Measurements from ENCODE around the gene ABCA13. TPM values are rescaled to one million over a fixed set of nuclear protein-coding genes. Genes with fewer than 3 reads are reported as not detected.
"Not testable (repeated sequence)": the region's sequence is repeated elsewhere in the genome, so short reads cannot be mapped to it uniquely, and the experiment has no call there.

The ABCA13 gene
- total RNA-seq (2012; rRNA removed): under 0.01 and 0.22 TPM in 2 replicates

- Histone ChIP-seq H3K36me3 (ENCODE audit: insufficient read depth, low read length) (no peaks in the 10 kb centered on the region), H3K4me2 (ENCODE audit: low read length) (no peak within 1 kb of the TSS), H3K4me1 (ENCODE audit: control insufficient read depth, insufficient read depth, low read length) (peaks cover 18% of the 10 kb centered on the region), H3K4me3 (ENCODE audit: low read length) (no peak within 1 kb of the TSS), H3K9me3 (replicated peaks; ENCODE audit: low read length) (no peaks in the 10 kb centered on the region), H3K9ac (ENCODE audit: low read depth, low read length) (no peak within 1 kb of the TSS), H3K27me3 (ENCODE audit: control insufficient read depth, insufficient read depth, low read length) (peaks cover 5% of the 10 kb centered on the region)
Measured at GRCh38 chr7:48171202-48171601, at the start of gene ABCA13. Gene ABCA13, plus strand, starts transcription at chr7:48171458. Its CDS starts 26 bp downstream, at chr7:48171484.

GRCh38 chr7:48126037-48126436 lies 45.2 kb upstream of the ABCA13 start:
- Histone ChIP-seq H3K4me3 (ENCODE audit: low read length) (no peak overlapping the region), H3K9me3 (replicated peaks; ENCODE audit: low read length) (no peaks in the 10 kb centered on the region), H3K4me1 (ENCODE audit: control insufficient read depth, insufficient read depth, low read length) (peaks cover 11% of the 10 kb centered on the region), H3K27me3 (ENCODE audit: control insufficient read depth, insufficient read depth, low read length) (no peaks in the 10 kb centered on the region), H3K36me3 (ENCODE audit: insufficient read depth, low read length) (no peaks in the 10 kb centered on the region), H3K9ac (ENCODE audit: low read depth, low read length) (no peak overlapping the region), H3K4me2 (ENCODE audit: low read length) (no peak overlapping the region)

GRCh38 chr7:48130658-48131108 lies 40.6 kb upstream of the ABCA13 start:
- Histone ChIP-seq H3K27me3 (ENCODE audit: control insufficient read depth, insufficient read depth, low read length) (no peaks in the 10 kb centered on the region), H3K4me2 (ENCODE audit: low read length) (peak overlapping the region; percentile 38), H3K9ac (ENCODE audit: low read depth, low read length) (peak overlapping the region; percentile 6), H3K9me3 (replicated peaks; ENCODE audit: low read length) (no peaks in the 10 kb centered on the region), H3K4me1 (ENCODE audit: control insufficient read depth, insufficient read depth, low read length) (peaks cover 16% of the 10 kb centered on the region), H3K36me3 (ENCODE audit: insufficient read depth, low read length) (no peaks in the 10 kb centered on the region), H3K4me3 (ENCODE audit: low read length) (no peak overlapping the region)

- H3K9me3 ChIP-seq (replicated peaks; ENCODE audit: low read length): no peaks in the 10 kb centered on the region
- H3K9ac ChIP-seq (ENCODE audit: low read depth, low read length): no peak overlapping the region
- peaks cover 16% of the 10 kb centered on the region for H3K4me1 ChIP-seq (ENCODE audit: control insufficient read depth, insufficient read depth, low read length)
- no peaks in the 10 kb centered on the region for H3K36me3 ChIP-seq (ENCODE audit: insufficient read depth, low read length)
- H3K27me3 ChIP-seq (ENCODE audit: control insufficient read depth, insufficient read depth, low read length): no peaks in the 10 kb centered on the region
- no peak overlapping the region for H3K4me3 ChIP-seq (ENCODE audit: low read length)
- no peak overlapping the region for H3K4me2 ChIP-seq (ENCODE audit: low read length)
Measured at GRCh38 chr7:48132792-48133191, 38.5 kb upstream of the ABCA13 start.

- Histone ChIP-seq H3K9me3 (replicated peaks; ENCODE audit: low read length) (no peaks in the 10 kb centered on the region), H3K9ac (ENCODE audit: low read depth, low read length) (no peak overlapping the region), H3K27me3 (ENCODE audit: control insufficient read depth, insufficient read depth, low read length) (no peaks in the 10 kb centered on the region), H3K36me3 (ENCODE audit: insufficient read depth, low read length) (no peaks in the 10 kb centered on the region), H3K4me1 (ENCODE audit: control insufficient read depth, insufficient read depth, low read length) (peaks cover 6% of the 10 kb centered on the region), H3K4me2 (ENCODE audit: low read length) (no peak overlapping the region), H3K4me3 (ENCODE audit: low read length) (no peak overlapping the region)
Measured at GRCh38 chr7:48139459-48139858, 31.8 kb upstream of the ABCA13 start.

- Histone ChIP-seq H3K36me3 (ENCODE audit: insufficient read depth, low read length) (no peaks in the 10 kb centered on the region), H3K27me3 (ENCODE audit: control insufficient read depth, insufficient read depth, low read length) (no peaks in the 10 kb centered on the region), H3K9me3 (replicated peaks; ENCODE audit: low read length) (no peaks in the 10 kb centered on the region), H3K4me1 (ENCODE audit: control insufficient read depth, insufficient read depth, low read length) (peaks cover 6% of the 10 kb centered on the region), H3K4me3 (ENCODE audit: low read length) (no peak overlapping the region), H3K4me2 (ENCODE audit: low read length) (no peak overlapping the region), H3K9ac (ENCODE audit: low read depth, low read length) (no peak overlapping the region)
Measured at GRCh38 chr7:48140001-48140681, 31.1 kb upstream of the ABCA13 start.

GRCh38 chr7:48141521-48141920 lies 29.7 kb upstream of the ABCA13 start:
- H3K27me3 ChIP-seq (ENCODE audit: control insufficient read depth, insufficient read depth, low read length): no peaks in the 10 kb centered on the region
- H3K4me3 ChIP-seq (ENCODE audit: low read length): no peak overlapping the region
- H3K9ac ChIP-seq (ENCODE audit: low read depth, low read length): no peak overlapping the region
- no peaks in the 10 kb centered on the region for H3K36me3 ChIP-seq (ENCODE audit: insufficient read depth, low read length)
- H3K4me1 ChIP-seq (ENCODE audit: control insufficient read depth, insufficient read depth, low read length): peaks cover 6% of the 10 kb centered on the region
- no peaks in the 10 kb centered on the region for H3K9me3 ChIP-seq (replicated peaks; ENCODE audit: low read length)
- no peak overlapping the region for H3K4me2 ChIP-seq (ENCODE audit: low read length)

- no peak overlapping the region for H3K9ac ChIP-seq (ENCODE audit: low read depth, low read length)
- no peaks in the 10 kb centered on the region for H3K36me3 ChIP-seq (ENCODE audit: insufficient read depth, low read length)
- H3K4me1 ChIP-seq (ENCODE audit: control insufficient read depth, insufficient read depth, low read length): peaks cover 6% of the 10 kb centered on the region
- peaks cover 11% of the 10 kb centered on the region for H3K27me3 ChIP-seq (ENCODE audit: control insufficient read depth, insufficient read depth, low read length)
- no peak overlapping the region for H3K4me2 ChIP-seq (ENCODE audit: low read length)
- H3K4me3 ChIP-seq (ENCODE audit: low read length): no peak overlapping the region
- no peaks in the 10 kb centered on the region for H3K9me3 ChIP-seq (replicated peaks; ENCODE audit: low read length)
Measured at GRCh38 chr7:48144291-48144768, 26.9 kb upstream of the ABCA13 start.

GRCh38 chr7:48147078-48147591 lies 24.1 kb upstream of the ABCA13 start:
- Histone ChIP-seq H3K4me3 (ENCODE audit: low read length) (no peak overlapping the region), H3K9ac (ENCODE audit: low read depth, low read length) (no peak overlapping the region), H3K4me1 (ENCODE audit: control insufficient read depth, insufficient read depth, low read length) (no peaks in the 10 kb centered on the region), H3K27me3 (ENCODE audit: control insufficient read depth, insufficient read depth, low read length) (peaks cover 26% of the 10 kb centered on the region), H3K9me3 (replicated peaks; ENCODE audit: low read length) (no peaks in the 10 kb centered on the region), H3K36me3 (ENCODE audit: insufficient read depth, low read length) (no peaks in the 10 kb centered on the region), H3K4me2 (ENCODE audit: low read length) (no peak overlapping the region)

- not testable (repeated sequence) for H3K9ac ChIP-seq (ENCODE audit: low read depth, low read length); H3K4me1 ChIP-seq (ENCODE audit: control insufficient read depth, insufficient read depth, low read length); H3K9me3 ChIP-seq (replicated peaks; ENCODE audit: low read length); H3K4me2 ChIP-seq (ENCODE audit: low read length); H3K36me3 ChIP-seq (ENCODE audit: insufficient read depth, low read length); H3K4me3 ChIP-seq (ENCODE audit: low read length)
- peaks cover 26% of the 10 kb centered on the region for H3K27me3 ChIP-seq (ENCODE audit: control insufficient read depth, insufficient read depth, low read length)
Measured at GRCh38 chr7:48147690-48148089, 23.6 kb upstream of the ABCA13 start.

- no peak overlapping the region for H3K4me2 ChIP-seq (ENCODE audit: low read length)
- H3K9ac ChIP-seq (ENCODE audit: low read depth, low read length): no peak overlapping the region
- no peaks in the 10 kb centered on the region for H3K9me3 ChIP-seq (replicated peaks; ENCODE audit: low read length)
- H3K27me3 ChIP-seq (ENCODE audit: control insufficient read depth, insufficient read depth, low read length): peaks cover 26% of the 10 kb centered on the region
- H3K36me3 ChIP-seq (ENCODE audit: insufficient read depth, low read length): no peaks in the 10 kb centered on the region
- no peaks in the 10 kb centered on the region for H3K4me1 ChIP-seq (ENCODE audit: control insufficient read depth, insufficient read depth, low read length)
- no peak overlapping the region for H3K4me3 ChIP-seq (ENCODE audit: low read length)
Measured at GRCh38 chr7:48148311-48148710, 22.9 kb upstream of the ABCA13 start.

- Histone ChIP-seq H3K36me3 (ENCODE audit: insufficient read depth, low read length) (no peaks in the 10 kb centered on the region), H3K4me2 (ENCODE audit: low read length) (no peak overlapping the region), H3K9me3 (replicated peaks; ENCODE audit: low read length) (no peaks in the 10 kb centered on the region), H3K9ac (ENCODE audit: low read depth, low read length) (no peak overlapping the region), H3K27me3 (ENCODE audit: control insufficient read depth, insufficient read depth, low read length) (peaks cover 26% of the 10 kb centered on the region), H3K4me3 (ENCODE audit: low read length) (no peak overlapping the region), H3K4me1 (ENCODE audit: control insufficient read depth, insufficient read depth, low read length) (no peaks in the 10 kb centered on the region)
Measured at GRCh38 chr7:48149058-48149457, 22.2 kb upstream of the ABCA13 start.
